Activated CD4-positive, CD25-positive, alpha-beta regulatory T cell treated with anti-CD3 and anti-CD28 coated beads, Interleukin-2, amount 50 U/mL, for 72 hours (primary cell): ENCODE measurements around the gene PXMP2.
"Not testable (repeated sequence)": the region's sequence is repeated elsewhere in the genome, so short reads cannot be mapped to it uniquely, and the experiment has no call there.

Experiments used
- DNase-seq: peaks from one replicate; pipeline ENCODE4 v3.0.0; 2021

Gene PXMP2

GRCh38 chr12:132660996-132661395 lies 26.4 kb upstream of the PXMP2 start:
- no peak for DNase-seq

GRCh38 chr12:132661972-132662371 lies 25.4 kb upstream of the PXMP2 start:
- no peak for DNase-seq

- DNase-seq: no peak
These were observed 24.3 kb upstream of the PXMP2 start for GRCh38 chr12:132662901-132663755.

- no peak for DNase-seq
These were observed 22.9 kb upstream of the PXMP2 start for GRCh38 chr12:132664206-132665148.

GRCh38 chr12:132665149-132665491 lies 22.3 kb upstream of the PXMP2 start:
- no peak for DNase-seq

GRCh38 chr12:132665794-132666193 lies 21.6 kb upstream of the PXMP2 start:
- no peak for DNase-seq

- no peak for DNase-seq
These were observed 18.9 kb upstream of the PXMP2 start for GRCh38 chr12:132668191-132669088.

- DNase-seq: no peak
These were observed 18.1 kb upstream of the PXMP2 start for GRCh38 chr12:132669166-132669879.

GRCh38 chr12:132672116-132672515 lies 15.3 kb upstream of the PXMP2 start:
- no peak for DNase-seq

GRCh38 chr12:132672678-132673077 lies 14.7 kb upstream of the PXMP2 start:
- DNase-seq: no peak

- DNase-seq: no peak
These were observed 13.9 kb upstream of the PXMP2 start for GRCh38 chr12:132673288-132674179.

- DNase-seq: no peak
These were observed 12.8 kb upstream of the PXMP2 start for GRCh38 chr12:132674561-132674960.

GRCh38 chr12:132675757-132676432 lies 11.5 kb upstream of the PXMP2 start:
- DNase-seq: no peak

- no peak for DNase-seq
These were observed 9.9 kb upstream of the PXMP2 start for GRCh38 chr12:132677492-132677891.

GRCh38 chr12:132685400-132685799 lies 2.0 kb upstream of the PXMP2 start:
- no peak for DNase-seq

GRCh38 chr12:132686825-132687210 lies 569 bp upstream of the PXMP2 start:
- DNase-seq: no peak

GRCh38 chr12:132689227-132689626 lies 1.8 kb downstream of the PXMP2 start:
- DNase-seq: no peak

- DNase-seq: no peak
These were observed 2.7 kb downstream of the PXMP2 start for GRCh38 chr12:132690112-132690511.

- DNase-seq: not testable (repeated sequence)
These were observed 4.6 kb downstream of the PXMP2 start for GRCh38 chr12:132692030-132692429.

GRCh38 chr12:132694888-132695287 lies 7.5 kb downstream of the PXMP2 start:
- DNase-seq: not testable (repeated sequence)
